ENCODE measurements around the gene ATP11A.

Gene ATP11A

GRCh38 chr13:112842343-112842856 is 152.6 kb downstream of the ATP11A start:
- peak; percentile 40 for DNase-seq
- no peaks in the 10 kb centered on the region for H3K79me2 ChIP-seq (ENCODE audit: low read length)
- TF ChIP-seq, protein P1, sequence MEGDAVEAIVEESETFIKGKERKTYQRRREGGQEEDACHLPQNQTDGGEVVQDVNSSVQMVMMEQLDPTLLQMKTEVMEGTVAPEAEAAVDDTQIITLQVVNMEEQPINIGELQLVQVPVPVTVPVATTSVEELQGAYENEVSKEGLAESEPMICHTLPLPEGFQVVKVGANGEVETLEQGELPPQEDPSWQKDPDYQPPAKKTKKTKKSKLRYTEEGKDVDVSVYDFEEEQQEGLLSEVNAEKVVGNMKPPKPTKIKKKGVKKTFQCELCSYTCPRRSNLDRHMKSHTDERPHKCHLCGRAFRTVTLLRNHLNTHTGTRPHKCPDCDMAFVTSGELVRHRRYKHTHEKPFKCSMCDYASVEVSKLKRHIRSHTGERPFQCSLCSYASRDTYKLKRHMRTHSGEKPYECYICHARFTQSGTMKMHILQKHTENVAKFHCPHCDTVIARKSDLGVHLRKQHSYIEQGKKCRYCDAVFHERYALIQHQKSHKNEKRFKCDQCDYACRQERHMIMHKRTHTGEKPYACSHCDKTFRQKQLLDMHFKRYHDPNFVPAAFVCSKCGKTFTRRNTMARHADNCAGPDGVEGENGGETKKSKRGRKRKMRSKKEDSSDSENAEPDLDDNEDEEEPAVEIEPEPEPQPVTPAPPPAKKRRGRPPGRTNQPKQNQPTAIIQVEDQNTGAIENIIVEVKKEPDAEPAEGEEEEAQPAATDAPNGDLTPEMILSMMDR (IDR thresholded peaks at IDR 0.05; ENCODE audit: low read length): no peak
- TF ChIP-seq EZH2 (optimal IDR thresholded peaks at IDR 0.05; ENCODE audit: low read depth, low read length) (no peak), EZH2phosphoT487 (IDR thresholded peaks at IDR 0.05; ENCODE audit: low read length) (no peak)

DNA sequence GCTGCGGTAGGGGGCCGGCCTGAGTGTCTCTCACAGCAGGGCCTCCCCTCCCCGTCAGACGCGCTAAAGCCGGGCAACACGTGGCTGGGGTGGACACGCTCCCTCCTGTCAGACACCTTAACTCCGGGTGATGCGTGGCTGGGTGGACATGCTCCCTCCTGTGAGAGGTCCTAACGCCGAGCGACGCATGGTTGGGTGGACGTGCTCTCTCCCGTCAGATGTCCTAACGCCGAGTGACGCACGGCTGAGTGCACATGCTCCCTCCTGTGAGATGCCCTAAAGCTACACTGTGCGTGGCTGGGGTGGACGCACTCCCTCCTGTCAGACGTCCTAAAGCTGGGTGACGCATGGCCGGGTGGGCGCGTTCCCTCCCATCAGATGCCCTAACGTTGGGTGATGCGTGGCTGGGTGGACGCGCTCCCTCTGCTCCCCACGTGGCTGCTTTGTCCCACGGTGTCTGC is 153.1 kb downstream of the ATP11A start:
- H4K20me1 ChIP-seq (ENCODE audit: insufficient read depth, low read length): no peaks in the 10 kb centered on the region
- no peaks in the 10 kb centered on the region for H3F3A ChIP-seq (ENCODE audit: insufficient read depth, low read length)
- no peak overlapping the region for H3K4me2 ChIP-seq (ENCODE audit: low read depth, low read length)

More at GRCh38 chr13:112842343-112842856, 152.6 kb downstream of the ATP11A start:
- Histone ChIP-seq H2AFZ (ENCODE audit: low read length) (no peak overlapping the region), H3K27me3 (replicated peaks; ENCODE audit: insufficient read depth, low read length) (no peaks in the 10 kb centered on the region), H3K9me3 (replicated peaks; ENCODE audit: insufficient read depth, low read length) (no peaks in the 10 kb centered on the region), H3F3A (ENCODE audit: insufficient read depth, low read length) (no peaks in the 10 kb centered on the region), H3K27ac (ENCODE audit: low read length) (peak overlapping the region; percentile 23; the same call in 1 of the 2 replicates), H3K9me2 (replicated peaks; ENCODE audit: insufficient read depth, low read length) (no peaks in the 10 kb centered on the region), H4K20me1 (ENCODE audit: insufficient read depth, low read length) (no peaks in the 10 kb centered on the region), H3K4me3 (ENCODE audit: low read length) (no peak overlapping the region), H3K4me1 (ENCODE audit: low read length) (peaks cover 9% of the 10 kb centered on the region; the same call in 1 of the 2 replicates), H3K36me3 (replicated peaks; ENCODE audit: insufficient read depth, low read length) (no peaks in the 10 kb centered on the region; the same call in 1 of the 2 replicates), H3K9ac (ENCODE audit: low read length) (no peak overlapping the region), H3K4me2 (ENCODE audit: low read depth, low read length) (no peak overlapping the region)

DNA sequence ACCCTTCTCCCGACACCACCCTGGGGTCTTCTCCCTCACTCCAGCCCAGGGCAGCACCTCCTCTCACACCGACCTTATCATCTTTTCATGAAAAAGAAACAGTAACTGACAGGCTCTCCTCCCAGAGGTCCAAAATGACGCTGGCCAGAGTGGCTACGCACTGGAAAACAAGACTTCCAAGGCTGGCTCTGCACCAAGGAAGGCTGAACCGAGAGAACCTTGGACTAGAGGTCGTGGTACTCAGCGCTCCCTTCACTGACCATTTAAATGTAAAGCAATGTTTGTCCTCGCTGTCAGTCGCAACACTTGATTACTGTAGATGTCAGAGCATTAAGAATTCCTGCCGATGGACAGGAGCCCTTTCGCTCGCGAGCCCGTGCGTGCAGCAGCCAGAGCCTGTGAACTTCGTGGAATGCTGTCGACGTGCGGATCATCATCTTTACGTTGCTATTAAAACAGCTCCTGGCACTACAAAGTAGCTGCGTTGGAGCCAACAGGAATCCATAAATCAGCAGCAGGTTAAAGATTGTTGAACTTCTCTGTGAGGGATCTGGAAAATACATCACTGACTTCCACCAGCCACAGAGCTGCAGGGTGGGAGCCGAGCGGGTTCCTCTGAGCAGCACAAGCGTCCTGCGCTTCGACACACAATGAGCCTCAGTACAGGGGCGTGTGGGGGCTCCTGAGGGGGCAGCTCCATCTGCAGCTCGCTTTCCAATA is 153.7 kb downstream of the ATP11A start:
- Histone ChIP-seq H3K4me3 (ENCODE audit: low read length) (no peak overlapping the region), H4K20me1 (ENCODE audit: insufficient read depth, low read length) (no peaks in the 10 kb centered on the region), H3K9me3 (replicated peaks; ENCODE audit: insufficient read depth, low read length) (no peaks in the 10 kb centered on the region), H3K4me1 (ENCODE audit: low read length) (peaks cover 9% of the 10 kb centered on the region; the same call in 1 of the 2 replicates), H3K9ac (ENCODE audit: low read length) (no peak overlapping the region), H3K36me3 (replicated peaks; ENCODE audit: insufficient read depth, low read length) (no peaks in the 10 kb centered on the region; the same call in 1 of the 2 replicates), H3K27ac (ENCODE audit: low read length) (no peak overlapping the region), H3F3A (ENCODE audit: insufficient read depth, low read length) (no peaks in the 10 kb centered on the region), H3K79me2 (ENCODE audit: low read length) (no peaks in the 10 kb centered on the region), H3K27me3 (replicated peaks; ENCODE audit: insufficient read depth, low read length) (no peaks in the 10 kb centered on the region), H2AFZ (ENCODE audit: low read length) (no peak overlapping the region), H3K4me2 (ENCODE audit: low read depth, low read length) (no peak overlapping the region), H3K9me2 (replicated peaks; ENCODE audit: insufficient read depth, low read length) (no peaks in the 10 kb centered on the region)
- TF ChIP-seq, protein P1 (IDR thresholded peaks at IDR 0.05; ENCODE audit: low read length): no peak
- TF ChIP-seq EZH2phosphoT487 (IDR thresholded peaks at IDR 0.05; ENCODE audit: low read length) (no peak), EZH2 (optimal IDR thresholded peaks at IDR 0.05; ENCODE audit: low read depth, low read length) (no peak)
- no peak for DNase-seq

More for the DNA sequence above, 153.1 kb downstream of the ATP11A start:
- H3K4me1 ChIP-seq (ENCODE audit: low read length): peaks cover 9% of the 10 kb centered on the region; the same call in 1 of the 2 replicates
- no peak overlapping the region for H2AFZ ChIP-seq (ENCODE audit: low read length)
- no peaks in the 10 kb centered on the region for H3K9me3 ChIP-seq (replicated peaks; ENCODE audit: insufficient read depth, low read length)
- H3K79me2 ChIP-seq (ENCODE audit: low read length): no peaks in the 10 kb centered on the region
- no peak for DNase-seq
- no peak overlapping the region for H3K4me3 ChIP-seq (ENCODE audit: low read length)
- TF ChIP-seq, protein P1 (IDR thresholded peaks at IDR 0.05; ENCODE audit: low read length): no peak
- TF ChIP-seq EZH2phosphoT487 (IDR thresholded peaks at IDR 0.05; ENCODE audit: low read length): no peak
- H3K27me3 ChIP-seq (replicated peaks; ENCODE audit: insufficient read depth, low read length): no peaks in the 10 kb centered on the region
- no peaks in the 10 kb centered on the region for H3K9me2 ChIP-seq (replicated peaks; ENCODE audit: insufficient read depth, low read length)
- H3K36me3 ChIP-seq (replicated peaks; ENCODE audit: insufficient read depth, low read length): no peaks in the 10 kb centered on the region; the same call in 1 of the 2 replicates
- H3K27ac ChIP-seq (ENCODE audit: low read length): no peak overlapping the region
- H3K9ac ChIP-seq (ENCODE audit: low read length): no peak overlapping the region
